ENCODE results near the gene TYR.
"Not testable (repeated sequence)": the region's sequence is repeated elsewhere in the genome, so short reads cannot be mapped to it uniquely, and the experiment has no call there.

TYR gene

GRCh38 chr11:89182773-89183518, 5.3 kb downstream of the TYR start:
- H3K9ac ChIP-seq: no peak overlapping the region
- no peaks in the 10 kb centered on the region for H3K9me3 ChIP-seq
- no peaks in the 10 kb centered on the region for H3K4me1 ChIP-seq
- H3K4me2 ChIP-seq: no peak overlapping the region
- H3K27me3 ChIP-seq: no peaks in the 10 kb centered on the region
- TF ChIP-seq Cebpa-rat (IDR thresholded peaks at IDR 0.05): no peak
- H3K4me3 ChIP-seq: no peak overlapping the region
- H3K27ac ChIP-seq: no peak overlapping the region
- no peaks in the 10 kb centered on the region for H4K20me1 ChIP-seq
- no peaks in the 10 kb centered on the region for H3K36me3 ChIP-seq

- Histone ChIP-seq H3K27me3 (no peaks in the 10 kb centered on the region), H3K4me3 (no peak overlapping the region), H3K9me3 (no peaks in the 10 kb centered on the region), H3K4me2 (no peak overlapping the region), H3K27ac (no peak overlapping the region), H3K4me1 (no peaks in the 10 kb centered on the region), H3K9ac (no peak overlapping the region), H3K36me3 (no peaks in the 10 kb centered on the region), H4K20me1 (no peaks in the 10 kb centered on the region)
- no peak for TF ChIP-seq Cebpa-rat (IDR thresholded peaks at IDR 0.05)
These were observed 6.3 kb downstream of the TYR start for GRCh38 chr11:89184021-89184420.

GRCh38 chr11:89189776-89190175, 12.1 kb downstream of the TYR start:
- no peak overlapping the region for H3K9ac ChIP-seq
- no peak overlapping the region for H3K27ac ChIP-seq
- no peak overlapping the region for H3K4me2 ChIP-seq
- no peak for TF ChIP-seq Cebpa-rat (IDR thresholded peaks at IDR 0.05)
- H4K20me1 ChIP-seq: no peaks in the 10 kb centered on the region
- H3K27me3 ChIP-seq: no peaks in the 10 kb centered on the region
- no peak overlapping the region for H3K4me3 ChIP-seq
- H3K36me3 ChIP-seq: no peaks in the 10 kb centered on the region
- no peaks in the 10 kb centered on the region for H3K9me3 ChIP-seq
- H3K4me1 ChIP-seq: no peaks in the 10 kb centered on the region

- Histone ChIP-seq H3K27ac (no peak overlapping the region), H3K9ac (no peak overlapping the region), H4K20me1 (no peaks in the 10 kb centered on the region), H3K4me1 (no peaks in the 10 kb centered on the region), H3K36me3 (no peaks in the 10 kb centered on the region), H3K27me3 (no peaks in the 10 kb centered on the region), H3K4me3 (no peak overlapping the region), H3K9me3 (no peaks in the 10 kb centered on the region), H3K4me2 (no peak overlapping the region)
- no peak for TF ChIP-seq Cebpa-rat (IDR thresholded peaks at IDR 0.05)
These were observed 23.5 kb downstream of the TYR start for GRCh38 chr11:89201138-89201537.

- Histone ChIP-seq H3K4me2 (no peak overlapping the region), H3K9me3 (no peaks in the 10 kb centered on the region), H4K20me1 (no peaks in the 10 kb centered on the region), H3K4me1 (no peaks in the 10 kb centered on the region), H3K27me3 (no peaks in the 10 kb centered on the region), H3K9ac (no peak overlapping the region), H3K36me3 (no peaks in the 10 kb centered on the region), H3K27ac (no peak overlapping the region), H3K4me3 (no peak overlapping the region)
- TF ChIP-seq Cebpa-rat (IDR thresholded peaks at IDR 0.05): no peak
These were observed 26.1 kb downstream of the TYR start for GRCh38 chr11:89203814-89204213.

GRCh38 chr11:89205378-89205777, 27.7 kb downstream of the TYR start:
- no peak for TF ChIP-seq Cebpa-rat (IDR thresholded peaks at IDR 0.05)
- Histone ChIP-seq H3K4me2 (no peak overlapping the region), H3K4me1 (no peaks in the 10 kb centered on the region)

GRCh38 chr11:89220684-89221339, 43.1 kb downstream of the TYR start:
- TF ChIP-seq Cebpa-rat (IDR thresholded peaks at IDR 0.05): no peak
- Histone ChIP-seq H3K4me2 (no peak overlapping the region), H3K27ac (no peak overlapping the region), H3K9ac (no peak overlapping the region), H3K4me1 (no peaks in the 10 kb centered on the region), H3K36me3 (no peaks in the 10 kb centered on the region), H3K4me3 (no peak overlapping the region), H3K9me3 (no peaks in the 10 kb centered on the region), H4K20me1 (no peaks in the 10 kb centered on the region), H3K27me3 (no peaks in the 10 kb centered on the region)

More at GRCh38 chr11:89205378-89205777, 27.7 kb downstream of the TYR start:
- H3K27ac ChIP-seq: no peak overlapping the region
- no peaks in the 10 kb centered on the region for H3K9me3 ChIP-seq
- no peaks in the 10 kb centered on the region for H3K27me3 ChIP-seq
- no peaks in the 10 kb centered on the region for H4K20me1 ChIP-seq
- no peak overlapping the region for H3K4me3 ChIP-seq
- H3K36me3 ChIP-seq: no peaks in the 10 kb centered on the region
- H3K9ac ChIP-seq: no peak overlapping the region

- H3K27me3 ChIP-seq: no peaks in the 10 kb centered on the region
- no peaks in the 10 kb centered on the region for H4K20me1 ChIP-seq
- TF ChIP-seq Cebpa-rat (IDR thresholded peaks at IDR 0.05): no peak
- no peak overlapping the region for H3K4me3 ChIP-seq
- H3K9ac ChIP-seq: no peak overlapping the region
- no peak overlapping the region for H3K4me2 ChIP-seq
- H3K9me3 ChIP-seq: no peaks in the 10 kb centered on the region
- H3K36me3 ChIP-seq: no peaks in the 10 kb centered on the region
- no peaks in the 10 kb centered on the region for H3K4me1 ChIP-seq
- no peak overlapping the region for H3K27ac ChIP-seq
These were observed 57.4 kb downstream of the TYR start for GRCh38 chr11:89235083-89235482.

GRCh38 chr11:89235976-89236375, 58.3 kb downstream of the TYR start:
- no peak for TF ChIP-seq Cebpa-rat (IDR thresholded peaks at IDR 0.05)

GRCh38 chr11:89247007-89247406, 69.3 kb downstream of the TYR start:
- H3K4me1 ChIP-seq, H3K27me3 ChIP-seq, H3K4me3 ChIP-seq, H3K9me3 ChIP-seq, H3K9ac ChIP-seq, H3K4me2 ChIP-seq, H3K27ac ChIP-seq, H4K20me1 ChIP-seq, H3K36me3 ChIP-seq: not testable (repeated sequence)

More at GRCh38 chr11:89235976-89236375, 58.3 kb downstream of the TYR start:
- no peaks in the 10 kb centered on the region for H3K4me1 ChIP-seq
- no peak overlapping the region for H3K27ac ChIP-seq
- H3K9ac ChIP-seq: no peak overlapping the region
- no peaks in the 10 kb centered on the region for H3K9me3 ChIP-seq
- H3K4me2 ChIP-seq: no peak overlapping the region
- no peaks in the 10 kb centered on the region for H4K20me1 ChIP-seq
- no peaks in the 10 kb centered on the region for H3K36me3 ChIP-seq
- H3K4me3 ChIP-seq: no peak overlapping the region
- H3K27me3 ChIP-seq: no peaks in the 10 kb centered on the region
